NCI-H69 (cell line): ENCODE results near the gene AEN.

Source experiments
- DNase-seq: peaks from one replicate; lab custom pipeline; 2025; lab: John Stamatoyannopoulos, UW

Gene AEN, protein sequence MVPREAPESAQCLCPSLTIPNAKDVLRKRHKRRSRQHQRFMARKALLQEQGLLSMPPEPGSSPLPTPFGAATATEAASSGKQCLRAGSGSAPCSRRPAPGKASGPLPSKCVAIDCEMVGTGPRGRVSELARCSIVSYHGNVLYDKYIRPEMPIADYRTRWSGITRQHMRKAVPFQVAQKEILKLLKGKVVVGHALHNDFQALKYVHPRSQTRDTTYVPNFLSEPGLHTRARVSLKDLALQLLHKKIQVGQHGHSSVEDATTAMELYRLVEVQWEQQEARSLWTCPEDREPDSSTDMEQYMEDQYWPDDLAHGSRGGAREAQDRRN

DNA sequence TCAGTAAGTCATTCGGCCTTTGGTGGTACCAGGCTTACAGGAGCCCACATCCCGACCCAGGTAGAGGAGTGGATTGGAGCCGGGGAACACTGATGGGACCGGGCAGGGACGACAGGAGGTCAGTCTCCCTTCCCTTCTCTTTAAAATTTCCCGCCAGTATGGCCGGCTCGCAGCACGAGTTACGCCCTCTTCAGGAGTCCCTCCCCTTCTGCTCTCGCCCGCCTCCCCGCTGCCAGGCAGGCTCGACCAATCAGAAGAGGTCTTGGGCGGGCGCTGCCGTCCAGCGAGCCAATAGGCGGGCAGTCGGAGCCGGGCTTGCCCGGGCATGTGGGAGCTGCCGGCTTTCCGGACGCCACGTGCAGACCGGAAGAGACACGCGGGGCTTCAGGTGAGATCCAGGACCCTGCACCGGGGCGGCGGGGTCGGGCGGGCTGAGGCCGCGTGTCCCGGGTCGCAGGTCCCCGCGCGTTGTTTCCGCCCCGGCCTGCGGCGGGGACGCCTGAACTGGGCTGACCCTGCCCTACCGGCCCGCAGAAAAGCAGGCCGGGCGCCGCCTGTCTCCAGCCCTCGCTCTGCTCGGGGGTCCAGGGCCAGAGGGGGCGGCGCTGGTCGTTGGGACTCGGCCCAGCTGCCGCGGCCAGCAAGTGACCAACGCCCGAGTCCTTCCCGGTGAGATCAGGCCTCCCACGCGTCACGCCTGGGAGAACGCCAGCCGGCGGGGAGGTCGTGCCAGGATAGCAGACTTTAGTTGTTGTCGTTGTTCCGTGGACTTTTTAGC lies at the start of gene AEN:
Gene AEN (plus strand): TSS at position 346 of the 778 bp plus-strand sequence. CDS start 4,870 bp downstream, outside the sequence.
- DNase-seq, result peak; percentile 94

- no peak for DNase-seq
These were observed 49.3 kb upstream of the AEN start for GRCh38 chr15:88571852-88572259.

- no peak for DNase-seq
These were observed 47.1 kb upstream of the AEN start for GRCh38 chr15:88574077-88574476.

- peak; percentile 66 for DNase-seq
These were observed 46.5 kb upstream of the AEN start for GRCh38 chr15:88574655-88575054.

DNA sequence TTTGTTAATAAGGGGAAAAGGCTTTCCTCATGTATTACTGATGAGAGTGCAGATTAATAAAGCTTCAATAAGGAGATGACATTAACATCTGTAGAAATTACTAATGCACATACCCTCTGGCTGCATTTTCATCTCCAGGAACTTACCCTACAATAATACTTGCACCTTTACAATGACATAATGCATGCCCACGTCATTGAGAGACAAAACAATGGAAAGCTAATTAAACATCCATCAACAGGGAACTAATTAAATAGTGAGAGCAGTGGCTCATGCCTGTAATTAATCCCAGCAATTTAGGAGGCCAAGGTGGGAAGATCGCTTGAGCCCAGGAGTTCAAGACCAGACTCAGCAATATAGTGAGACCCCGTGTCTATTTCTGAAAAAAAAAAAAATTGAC lies 41.8 kb upstream of the AEN start:
- peak; percentile 57 for DNase-seq

DNA sequence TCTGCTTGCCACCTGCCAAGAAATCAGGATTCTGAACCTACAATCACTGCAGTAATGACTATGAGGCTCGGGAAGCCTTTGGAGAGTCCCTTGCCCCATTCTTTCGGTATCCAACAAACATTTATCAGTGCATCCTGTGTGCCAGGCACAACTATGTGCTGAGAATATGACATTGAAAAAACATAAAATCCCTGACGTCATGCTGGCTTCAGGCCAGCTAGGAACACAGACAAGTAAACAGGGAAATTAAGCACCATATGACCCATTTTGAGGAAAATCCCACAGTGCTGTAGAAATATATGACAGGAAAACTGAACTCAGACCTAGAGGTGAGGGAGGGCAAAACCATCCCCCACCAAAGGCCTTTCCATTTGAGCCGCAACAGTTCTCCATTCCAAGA lies 40.6 kb upstream of the AEN start:
- DNase-seq, result peak; percentile 57

DNA sequence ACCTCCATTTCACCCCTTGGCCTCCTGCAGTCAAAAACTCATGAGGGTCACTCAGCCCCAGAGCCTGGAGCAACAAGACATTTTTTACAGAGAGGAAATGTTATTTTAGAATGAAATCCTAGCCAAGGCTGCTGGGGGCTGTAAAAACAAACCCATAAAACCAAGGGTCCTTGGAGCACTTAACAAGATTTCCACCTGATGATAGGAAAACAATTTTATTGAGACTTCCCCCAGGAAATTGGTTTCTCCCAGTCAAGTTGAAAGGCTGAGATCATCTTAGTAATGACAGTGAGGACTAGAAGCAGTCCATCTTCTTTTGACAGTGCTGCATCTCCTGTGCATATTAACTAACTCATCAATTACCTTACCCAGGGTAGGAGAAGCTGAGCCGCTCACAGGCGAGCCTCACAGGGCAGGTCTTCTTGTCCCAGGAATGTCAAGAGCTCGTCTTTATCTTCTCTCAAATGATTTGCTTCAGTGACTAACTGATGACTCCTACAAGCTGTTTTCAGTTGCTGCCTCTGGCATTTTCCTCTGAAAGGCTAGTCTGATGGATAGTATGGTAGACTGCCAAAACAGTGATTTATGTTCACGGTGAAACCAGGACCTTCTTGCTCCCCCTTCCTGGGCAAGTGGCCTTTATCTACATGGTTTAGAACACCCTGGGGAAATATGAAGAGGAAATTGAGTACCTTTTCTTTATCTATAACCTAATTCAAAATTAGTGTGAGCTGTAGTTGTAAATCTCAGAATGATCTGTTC lies 34.6 kb upstream of the AEN start:
- peak; percentile 52 for DNase-seq

GRCh38 chr15:88590759-88591158 lies 30.4 kb upstream of the AEN start:
- DNase-seq, result no peak

- DNase-seq, result no peak
These were observed 29.8 kb upstream of the AEN start for GRCh38 chr15:88591384-88591783.

- DNase-seq, result peak; percentile 55
These were observed 17.3 kb upstream of the AEN start for GRCh38 chr15:88603885-88604284.

- peak; percentile 74 for DNase-seq
These were observed 16.6 kb upstream of the AEN start for GRCh38 chr15:88604381-88605188.

- peak; percentile 58 for DNase-seq
These were observed 15.7 kb upstream of the AEN start for GRCh38 chr15:88605189-88606069.

DNA sequence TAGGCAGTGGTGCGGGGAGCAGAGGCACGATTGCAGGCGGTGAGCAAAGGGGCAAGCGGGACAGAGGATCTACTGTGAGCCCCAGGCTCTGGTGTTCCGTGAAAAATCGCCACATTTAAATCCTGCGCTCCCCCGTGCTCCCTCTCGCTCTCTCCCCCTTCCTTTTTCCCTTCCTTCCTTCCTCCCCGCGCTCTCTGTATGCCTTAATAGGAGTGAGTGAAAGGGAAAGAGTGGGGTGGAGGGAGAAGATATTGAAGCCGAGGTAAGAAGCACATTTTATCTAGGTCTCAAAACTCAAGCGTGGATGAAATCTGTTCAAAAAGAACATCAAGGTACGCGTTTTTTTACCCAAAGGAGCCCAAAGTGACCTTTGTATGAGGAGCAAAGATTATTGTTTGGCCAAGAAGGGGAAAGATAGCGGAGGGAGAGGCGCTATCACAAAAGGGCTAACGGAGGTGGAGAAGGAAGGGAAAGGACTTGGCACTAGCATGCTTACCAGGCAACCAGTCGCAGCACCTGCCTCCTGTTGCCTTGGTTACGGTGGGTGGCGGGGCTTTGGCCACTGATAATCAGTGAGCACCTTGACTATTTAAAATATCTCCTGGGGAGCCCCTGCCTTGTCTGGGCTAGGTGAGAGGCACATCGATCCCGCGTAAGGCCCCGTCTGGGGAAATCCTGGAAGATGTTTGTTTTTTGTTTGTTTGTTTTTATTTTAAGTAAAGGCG lies 14.9 kb upstream of the AEN start:
- peak; percentile 67 for DNase-seq

GRCh38 chr15:88607951-88608350 lies 13.2 kb upstream of the AEN start:
- peak; percentile 16 for DNase-seq

DNA sequence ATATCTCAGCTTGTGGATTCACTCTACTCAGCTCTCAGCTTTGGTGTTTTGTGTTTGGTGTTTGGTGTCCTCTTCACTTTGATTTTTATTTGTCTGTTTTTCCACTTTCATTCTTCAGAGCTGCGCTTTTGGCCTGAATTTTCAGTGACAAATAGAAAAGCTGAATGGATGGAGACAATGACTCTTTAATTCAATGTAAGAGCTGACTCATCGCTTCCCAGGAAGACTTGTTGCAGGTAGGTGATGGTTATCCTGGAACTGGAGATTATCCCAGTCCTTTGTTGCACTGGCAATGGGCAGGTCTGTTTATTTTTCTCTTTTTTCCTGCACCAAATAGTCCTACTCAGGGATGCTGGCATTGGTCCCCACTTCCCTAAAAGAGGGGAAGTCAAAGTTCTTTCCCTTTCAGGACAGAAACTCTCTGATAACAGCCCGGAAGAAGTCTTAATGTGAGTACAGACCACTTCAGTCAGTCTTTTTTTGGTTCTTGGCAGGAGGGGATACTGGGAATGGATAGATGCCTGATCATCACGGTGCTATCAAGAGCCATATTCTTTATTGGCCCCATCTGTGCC lies 12.4 kb upstream of the AEN start:
- DNase-seq, result no peak

DNA sequence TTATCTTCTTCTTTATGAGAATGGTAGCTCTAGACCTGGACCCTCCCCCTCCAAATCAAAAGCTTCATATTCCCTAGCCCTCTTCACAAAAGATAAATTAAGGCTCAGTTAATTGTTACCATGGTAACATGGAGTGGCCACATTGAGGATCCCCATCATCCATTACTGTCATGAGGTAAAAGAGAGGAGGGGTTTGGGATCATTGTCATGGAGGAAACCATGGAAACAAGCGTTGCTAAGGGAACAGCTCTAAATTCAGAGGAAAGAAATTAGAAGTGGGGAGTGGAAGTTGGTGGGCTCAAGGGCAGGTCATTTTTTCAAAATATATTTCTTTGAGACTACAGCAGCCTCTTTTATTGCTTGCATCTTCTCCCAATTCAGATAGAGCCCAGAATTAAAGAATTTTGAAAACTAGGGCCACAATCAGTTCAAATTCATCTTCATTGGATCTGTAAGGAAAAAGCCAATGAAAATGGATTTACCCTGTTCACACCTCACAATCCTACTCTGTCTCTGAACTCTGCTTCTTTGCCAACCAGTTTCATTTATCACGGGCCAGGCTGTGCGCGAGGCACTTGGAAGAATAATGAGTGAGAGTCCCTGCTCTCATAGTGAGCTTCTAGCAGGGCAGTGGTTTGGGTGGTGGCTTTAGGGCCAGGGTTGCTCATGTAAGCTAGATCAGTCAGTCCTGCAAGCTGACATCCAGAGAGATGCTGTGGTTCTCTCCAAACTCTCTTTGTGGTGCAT lies 11.6 kb upstream of the AEN start:
- DNase-seq, result no peak

GRCh38 chr15:88610701-88611231 lies 10.4 kb upstream of the AEN start:
- peak; percentile 82 for DNase-seq

GRCh38 chr15:88612186-88612796 lies 8.8 kb upstream of the AEN start:
- no peak for DNase-seq
